NCI-H2196 (cell line): ENCODE data around the gene ZNF791.
"Not testable (repeated sequence)": the region's sequence is repeated elsewhere in the genome, so short reads cannot be mapped to it uniquely, and the experiment has no call there.

Experiments
- DNase-seq: peaks from one replicate; lab custom pipeline; 2025; ENCODE audit not compliant: unreplicated experiment; lab: John Stamatoyannopoulos, UW

Gene ZNF791

GRCh38 chr19:12610540-12611360 is at the start of gene ZNF791, which contains the start of gene ZNF490:
Gene ZNF791 (plus strand): TSS chr19:12610920. CDS start chr19:12611080, 160 bp downstream.
Gene ZNF490 (minus strand): TSS chr19:12610813. CDS start chr19:12610680, 133 bp downstream.
- peak; percentile 99 for DNase-seq

GRCh38 chr19:12564016-12564664 is 46.6 kb upstream of the ZNF791 start:
- peak; percentile 88 for DNase-seq

GRCh38 chr19:12566380-12566779 is 44.3 kb upstream of the ZNF791 start:
- DNase-seq: not testable (repeated sequence)

GRCh38 chr19:12567951-12568350 is 42.8 kb upstream of the ZNF791 start:
- no peak for DNase-seq

GRCh38 chr19:12574036-12574435 is 36.7 kb upstream of the ZNF791 start:
- DNase-seq: no peak

- DNase-seq: no peak
Observed at GRCh38 chr19:12578641-12579040, 32.1 kb upstream of the ZNF791 start.

- DNase-seq: no peak
Observed at GRCh38 chr19:12580180-12580694, 30.5 kb upstream of the ZNF791 start.

GRCh38 chr19:12581100-12581499 is 29.6 kb upstream of the ZNF791 start:
- DNase-seq: no peak

GRCh38 chr19:12596485-12596884 is 14.2 kb upstream of the ZNF791 start:
- DNase-seq: no peak

GRCh38 chr19:12596927-12597548 is 13.7 kb upstream of the ZNF791 start:
- no peak for DNase-seq

- DNase-seq: no peak
Observed at GRCh38 chr19:12597594-12597993, 13.1 kb upstream of the ZNF791 start.

GRCh38 chr19:12603714-12604113 is 7.0 kb upstream of the ZNF791 start:
- DNase-seq: no peak

GRCh38 chr19:12606796-12607195 is 3.9 kb upstream of the ZNF791 start:
- DNase-seq: no peak

GRCh38 chr19:12607631-12608030 is 3.1 kb upstream of the ZNF791 start:
- DNase-seq: no peak

GRCh38 chr19:12611361-12611699 is 610 bp downstream of the ZNF791 start:
- peak; percentile 62 for DNase-seq

- no peak for DNase-seq
Observed at GRCh38 chr19:12617646-12618045, 6.9 kb downstream of the ZNF791 start.

- not testable (repeated sequence) for DNase-seq
Observed at GRCh38 chr19:12621253-12622024, 10.7 kb downstream of the ZNF791 start.

GRCh38 chr19:12623361-12624031 is 12.8 kb downstream of the ZNF791 start:
- DNase-seq: no peak

GRCh38 chr19:12626958-12627357 is 16.2 kb downstream of the ZNF791 start:
- DNase-seq: no peak
